ENCODE measurements around the gene EML4. TPM values are rescaled to one million over a fixed set of nuclear protein-coding genes. Genes with fewer than 3 reads are reported as not detected.

EML4 gene
- total and polyA plus RNA-seq, 2 of the 13 experiments (the other 11 are each of a cell fraction or from before 2014, with no cell fraction given) = 243 to 476 TPM

DNA sequence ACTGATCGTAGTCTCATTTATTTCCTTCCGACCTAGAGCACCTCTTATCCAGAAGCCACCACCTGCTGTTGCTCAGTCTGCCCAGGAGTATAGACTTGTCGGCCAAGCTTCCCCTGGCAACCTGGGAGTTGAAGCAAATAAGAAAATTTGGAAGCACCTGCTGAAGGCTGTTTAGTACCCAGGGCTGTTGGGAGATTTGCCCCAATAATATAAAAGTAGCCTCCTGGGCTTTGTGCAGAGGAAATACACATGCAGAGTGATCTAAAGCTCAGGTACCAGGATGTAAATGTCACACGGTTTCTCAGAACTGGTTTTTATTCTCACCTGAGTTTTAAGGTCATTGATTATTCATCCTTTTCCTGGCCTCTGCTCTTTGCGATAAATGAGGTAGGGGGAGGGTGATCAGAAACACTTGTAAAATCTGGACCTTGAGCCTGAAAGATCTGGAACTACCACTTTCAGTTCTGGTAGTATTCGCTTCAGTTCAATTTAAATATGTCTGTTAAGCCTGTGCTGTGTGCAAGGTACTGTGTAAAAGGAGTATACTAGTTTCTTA, 192.7 kb downstream of the EML4 start (continued):
- TF ChIP-seq PHF20 (CRISPR knock-in tag; IDR thresholded peaks at IDR 0.05) = no peak
- TF ChIP-seq ZNF205 (CRISPR knock-in tag; IDR thresholded peaks at IDR 0.05) = no peak
- TF ChIP-seq CBX5 (CRISPR knock-in tag; IDR thresholded peaks at IDR 0.05; ENCODE audit: borderline replicate concordance) = no peak
- TF ChIP-seq ZNF180 (CRISPR knock-in tag; IDR thresholded peaks at IDR 0.05; ENCODE audit: borderline replicate concordance, low read depth) = no peak
- no peak for TF ChIP-seq MBD4 (IDR thresholded peaks at IDR 0.05; ENCODE audit: borderline replicate concordance, low read length)
- TF ChIP-seq HNRNPK (IDR thresholded peaks at IDR 0.05; ENCODE audit: low read depth, low read length, poor library complexity, severe bottlenecking) = no peak
- TF ChIP-seq SIX4 (CRISPR knock-in tag; IDR thresholded peaks at IDR 0.05) = no peak
- 0 out of 2 replicates have a peak, but pooled peaks have one; percentile 5 for TF ChIP-seq FOXA3 (CRISPR knock-in tag; IDR thresholded peaks at IDR 0.05)
- TF ChIP-seq ZNF619 (CRISPR knock-in tag; IDR thresholded peaks at IDR 0.05) = 0 out of 2 replicates have a peak, but pooled peaks have one; percentile 7
- TF ChIP-seq GZF1 (CRISPR knock-in tag; IDR thresholded peaks at IDR 0.05) = no peak
- TF ChIP-seq, protein P1, sequence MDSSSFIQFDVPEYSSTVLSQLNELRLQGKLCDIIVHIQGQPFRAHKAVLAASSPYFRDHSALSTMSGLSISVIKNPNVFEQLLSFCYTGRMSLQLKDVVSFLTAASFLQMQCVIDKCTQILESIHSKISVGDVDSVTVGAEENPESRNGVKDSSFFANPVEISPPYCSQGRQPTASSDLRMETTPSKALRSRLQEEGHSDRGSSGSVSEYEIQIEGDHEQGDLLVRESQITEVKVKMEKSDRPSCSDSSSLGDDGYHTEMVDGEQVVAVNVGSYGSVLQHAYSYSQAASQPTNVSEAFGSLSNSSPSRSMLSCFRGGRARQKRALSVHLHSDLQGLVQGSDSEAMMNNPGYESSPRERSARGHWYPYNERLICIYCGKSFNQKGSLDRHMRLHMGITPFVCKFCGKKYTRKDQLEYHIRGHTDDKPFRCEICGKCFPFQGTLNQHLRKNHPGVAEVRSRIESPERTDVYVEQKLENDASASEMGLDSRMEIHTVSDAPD (CRISPR knock-in tag; IDR thresholded peaks at IDR 0.05) = 0 out of 2 replicates have a peak, but pooled peaks have one; percentile 11
- TF ChIP-seq, protein P2, sequence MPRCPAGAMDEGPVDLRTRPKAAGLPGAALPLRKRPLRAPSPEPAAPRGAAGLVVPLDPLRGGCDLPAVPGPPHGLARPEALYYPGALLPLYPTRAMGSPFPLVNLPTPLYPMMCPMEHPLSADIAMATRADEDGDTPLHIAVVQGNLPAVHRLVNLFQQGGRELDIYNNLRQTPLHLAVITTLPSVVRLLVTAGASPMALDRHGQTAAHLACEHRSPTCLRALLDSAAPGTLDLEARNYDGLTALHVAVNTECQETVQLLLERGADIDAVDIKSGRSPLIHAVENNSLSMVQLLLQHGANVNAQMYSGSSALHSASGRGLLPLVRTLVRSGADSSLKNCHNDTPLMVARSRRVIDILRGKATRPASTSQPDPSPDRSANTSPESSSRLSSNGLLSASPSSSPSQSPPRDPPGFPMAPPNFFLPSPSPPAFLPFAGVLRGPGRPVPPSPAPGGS (CRISPR knock-in tag; IDR thresholded peaks at IDR 0.05) = no peak
- 0 out of 2 replicates have a peak, but pooled peaks have one; percentile 11 for TF ChIP-seq GLI4 (CRISPR knock-in tag; IDR thresholded peaks at IDR 0.05; ENCODE audit: borderline replicate concordance)
- 0 out of 2 replicates have a peak, but pooled peaks have one; percentile 13 for TF ChIP-seq POLR2AphosphoS2 (IDR thresholded peaks at IDR 0.05; ENCODE audit: low read depth, low read length)
- no peak for TF ChIP-seq ZNF274 (CRISPR knock-in tag; IDR thresholded peaks at IDR 0.05)
- TF ChIP-seq, protein P3, sequence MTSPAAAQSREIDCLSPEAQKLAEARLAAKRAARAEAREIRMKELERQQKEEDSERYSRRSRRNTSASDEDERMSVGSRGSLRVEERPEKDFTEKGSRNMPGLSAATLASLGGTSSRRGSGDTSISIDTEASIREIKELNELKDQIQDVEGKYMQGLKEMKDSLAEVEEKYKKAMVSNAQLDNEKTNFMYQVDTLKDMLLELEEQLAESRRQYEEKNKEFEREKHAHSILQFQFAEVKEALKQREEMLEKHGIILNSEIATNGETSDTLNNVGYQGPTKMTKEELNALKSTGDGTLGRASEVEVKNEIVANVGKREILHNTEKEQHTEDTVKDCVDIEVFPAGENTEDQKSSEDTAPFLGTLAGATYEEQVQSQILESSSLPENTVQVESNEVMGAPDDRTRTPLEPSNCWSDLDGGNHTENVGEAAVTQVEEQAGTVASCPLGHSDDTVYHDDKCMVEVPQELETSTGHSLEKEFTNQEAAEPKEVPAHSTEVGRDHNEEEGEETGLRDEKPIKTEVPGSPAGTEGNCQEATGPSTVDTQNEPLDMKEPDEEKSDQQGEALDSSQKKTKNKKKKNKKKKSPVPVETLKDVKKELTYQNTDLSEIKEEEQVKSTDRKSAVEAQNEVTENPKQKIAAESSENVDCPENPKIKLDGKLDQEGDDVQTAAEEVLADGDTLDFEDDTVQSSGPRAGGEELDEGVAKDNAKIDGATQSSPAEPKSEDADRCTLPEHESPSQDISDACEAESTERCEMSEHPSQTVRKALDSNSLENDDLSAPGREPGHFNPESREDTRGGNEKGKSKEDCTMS (CRISPR knock-in tag; conservative IDR thresholded peaks at IDR 0.05) = no peak
- TF ChIP-seq, protein P4, sequence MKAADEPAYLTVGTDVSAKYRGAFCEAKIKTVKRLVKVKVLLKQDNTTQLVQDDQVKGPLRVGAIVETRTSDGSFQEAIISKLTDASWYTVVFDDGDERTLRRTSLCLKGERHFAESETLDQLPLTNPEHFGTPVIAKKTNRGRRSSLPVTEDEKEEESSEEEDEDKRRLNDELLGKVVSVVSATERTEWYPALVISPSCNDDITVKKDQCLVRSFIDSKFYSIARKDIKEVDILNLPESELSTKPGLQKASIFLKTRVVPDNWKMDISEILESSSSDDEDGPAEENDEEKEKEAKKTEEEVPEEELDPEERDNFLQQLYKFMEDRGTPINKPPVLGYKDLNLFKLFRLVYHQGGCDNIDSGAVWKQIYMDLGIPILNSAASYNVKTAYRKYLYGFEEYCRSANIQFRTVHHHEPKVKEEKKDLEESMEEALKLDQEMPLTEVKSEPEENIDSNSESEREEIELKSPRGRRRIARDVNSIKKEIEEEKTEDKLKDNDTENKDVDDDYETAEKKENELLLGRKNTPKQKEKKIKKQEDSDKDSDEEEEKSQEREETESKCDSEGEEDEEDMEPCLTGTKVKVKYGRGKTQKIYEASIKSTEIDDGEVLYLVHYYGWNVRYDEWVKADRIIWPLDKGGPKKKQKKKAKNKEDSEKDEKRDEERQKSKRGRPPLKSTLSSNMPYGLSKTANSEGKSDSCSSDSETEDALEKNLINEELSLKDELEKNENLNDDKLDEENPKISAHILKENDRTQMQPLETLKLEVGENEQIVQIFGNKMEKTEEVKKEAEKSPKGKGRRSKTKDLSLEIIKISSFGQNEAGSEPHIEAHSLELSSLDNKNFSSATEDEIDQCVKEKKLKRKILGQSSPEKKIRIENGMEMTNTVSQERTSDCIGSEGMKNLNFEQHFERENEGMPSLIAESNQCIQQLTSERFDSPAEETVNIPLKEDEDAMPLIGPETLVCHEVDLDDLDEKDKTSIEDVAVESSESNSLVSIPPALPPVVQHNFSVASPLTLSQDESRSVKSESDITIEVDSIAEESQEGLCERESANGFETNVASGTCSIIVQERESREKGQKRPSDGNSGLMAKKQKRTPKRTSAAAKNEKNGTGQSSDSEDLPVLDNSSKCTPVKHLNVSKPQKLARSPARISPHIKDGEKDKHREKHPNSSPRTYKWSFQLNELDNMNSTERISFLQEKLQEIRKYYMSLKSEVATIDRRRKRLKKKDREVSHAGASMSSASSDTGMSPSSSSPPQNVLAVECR (CRISPR knock-in tag; IDR thresholded peaks at IDR 0.05; ENCODE audit: borderline replicate concordance) = no peak
- TF ChIP-seq, protein P5, sequence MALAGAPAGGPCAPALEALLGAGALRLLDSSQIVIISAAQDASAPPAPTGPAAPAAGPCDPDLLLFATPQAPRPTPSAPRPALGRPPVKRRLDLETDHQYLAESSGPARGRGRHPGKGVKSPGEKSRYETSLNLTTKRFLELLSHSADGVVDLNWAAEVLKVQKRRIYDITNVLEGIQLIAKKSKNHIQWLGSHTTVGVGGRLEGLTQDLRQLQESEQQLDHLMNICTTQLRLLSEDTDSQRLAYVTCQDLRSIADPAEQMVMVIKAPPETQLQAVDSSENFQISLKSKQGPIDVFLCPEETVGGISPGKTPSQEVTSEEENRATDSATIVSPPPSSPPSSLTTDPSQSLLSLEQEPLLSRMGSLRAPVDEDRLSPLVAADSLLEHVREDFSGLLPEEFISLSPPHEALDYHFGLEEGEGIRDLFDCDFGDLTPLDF (CRISPR knock-in tag; IDR thresholded peaks at IDR 0.05) = no peak

All from HepG2 (cell line).